HepG2 (cell line): ENCODE measurements around the gene AGER. TPM values are rescaled to one million over a fixed set of nuclear protein-coding genes. Genes with fewer than 3 reads are reported as not detected.

ENCODE experiments used
- FOSL2 ChIP-seq: sonication (generic); formaldehyde crosslinking; IDR thresholded peaks from 2 replicates; pipeline ENCODE4 v1.4.0; 2020; ENCODE audit warnings: missing genetic modification reagents
- HOXD1 ChIP-seq: sonication (generic); formaldehyde crosslinking; IDR thresholded peaks from 2 replicates; pipeline ENCODE4 v1.5.0; 2020; ENCODE audit warnings: missing genetic modification reagents
- PHF8 ChIP-seq: sonication (generic); formaldehyde crosslinking; IDR thresholded peaks from 2 replicates; pipeline ENCODE4 v1.5.0; 2020; ENCODE audit warnings: missing genetic modification reagents
- RBAK ChIP-seq: sonication (generic); formaldehyde crosslinking; IDR thresholded peaks from 2 replicates; pipeline ENCODE4 v1.5.1; 2020; ENCODE audit warnings: mild to moderate bottlenecking, missing genetic modification reagents
- TAF15 ChIP-seq: fragments of 200-400 bp; formaldehyde crosslinking; IDR thresholded peaks from one replicate; pipeline ENCODE4 v1.6.1; 2018; ENCODE audit warnings: mild to moderate bottlenecking, low read depth, low read length; ENCODE audit not compliant: poor library complexity, severe bottlenecking
- ZBTB38 ChIP-seq: sonication (generic); formaldehyde crosslinking; IDR thresholded peaks from 2 replicates; pipeline ENCODE4 v1.5.1; 2020; ENCODE audit warnings: mild to moderate bottlenecking, missing genetic modification reagents
- ZMYM2 ChIP-seq: sonication (generic); formaldehyde crosslinking; IDR thresholded peaks from 2 replicates; pipeline ENCODE4 v1.8.0; 2022; ENCODE audit warnings: mild to moderate bottlenecking, missing genetic modification reagents
- ZNF251 ChIP-seq: sonication (generic); formaldehyde crosslinking; IDR thresholded peaks from 2 replicates; pipeline ENCODE4 v1.9.0; 2021; ENCODE audit warnings: mild to moderate bottlenecking, missing genetic modification reagents
- ZNF264 ChIP-seq: sonication (generic); formaldehyde crosslinking; IDR thresholded peaks from 2 replicates; pipeline ENCODE4 v1.4.0; 2020; ENCODE audit warnings: missing genetic modification reagents
- ZNF3 ChIP-seq: IDR thresholded peaks from 2 replicates; pipeline ENCODE4 v1.7.0; 2017; ENCODE audit warnings: inconsistent platforms
- ZNF607 ChIP-seq: sonication (generic); formaldehyde crosslinking; IDR thresholded peaks from 2 replicates; pipeline ENCODE4 v1.5.1; 2020; ENCODE audit warnings: missing genetic modification reagents, mild to moderate bottlenecking, borderline replicate concordance
- polyA plus RNA-seq, 8 experiments: library from polyadenylated mRNA; depleted of rRNA in 3 of 8; stranded (reverse) in 7 of 8; unstranded in 1 of 8; fragments of >200 nt; fragmentation: Illumina TruSeq in 4 of 8; extraction: Trizol in 4 of 8; gene quantifications; 2 replicates each; pipeline versions ENCODE4 v1.2.1 to v1.2.3, GENCODE V29; 2011 to 2016; ENCODE audit warnings: low read depth in 4 of 8, missing spikeins in 1 of 8, mixed read lengths in 1 of 8; ENCODE audit not compliant: insufficient read depth in 1 of 8
- total RNA-seq, 5 experiments: library from RNA; depleted of rRNA; stranded (reverse); fragments of >200 nt; fragmentation: Illumina TruSeq; extraction: Trizol; gene quantifications; 2 replicates each; pipeline ENCODE4 v1.2.3, GENCODE V29; 2016; ENCODE audit warnings: low read depth in 1 of 5
- TF ChIP-seq, protein P1 (sequence below): IDR thresholded peaks from 2 replicates; pipeline ENCODE4 v1.6.1; 2016; ENCODE audit warnings: missing biosample characterization, missing genetic modification reagents, low read depth
- TF ChIP-seq, protein P2 (sequence below): sonication (generic); formaldehyde crosslinking; conservative IDR thresholded peaks from 2 replicates; pipeline ENCODE4 v1.4.0; 2020; ENCODE audit warnings: mild to moderate bottlenecking, missing genetic modification reagents, moderate library complexity
- TF ChIP-seq, protein P3 (sequence below): sonication (generic); formaldehyde crosslinking; IDR thresholded peaks from 2 replicates; pipeline ENCODE4 v1.4.0; 2020; ENCODE audit warnings: low read depth, mild to moderate bottlenecking, missing genetic modification reagents
- TF ChIP-seq, protein P4 (sequence below): IDR thresholded peaks from 2 replicates; pipeline ENCODE4 v1.6.1; 2012; ENCODE audit warnings: low read length, improper control_type of control experiment
- TF ChIP-seq, protein P5 (sequence below), 2 experiments: fragments of 450-650 bp in 1 of 2; sonication (generic) in 1 of 2; formaldehyde crosslinking; IDR thresholded peaks; 2 replicates each; pipeline versions ENCODE4 v1.5.0 to v1.8.0; 2020 to 2022; ENCODE audit warnings: mild to moderate bottlenecking in 1 of 2, missing genetic modification reagents in 1 of 2
- TF ChIP-seq, protein P6 (sequence below): sonication (generic); formaldehyde crosslinking; conservative IDR thresholded peaks from 2 replicates; pipeline ENCODE4 v1.5.0; 2020; ENCODE audit warnings: missing genetic modification reagents

Gene AGER
- total and polyA plus RNA-seq, 2 of the 13 experiments (the other 11 are each of a cell fraction or from before 2014, with no cell fraction given) = 1.9 to 5.1 TPM

DNA sequence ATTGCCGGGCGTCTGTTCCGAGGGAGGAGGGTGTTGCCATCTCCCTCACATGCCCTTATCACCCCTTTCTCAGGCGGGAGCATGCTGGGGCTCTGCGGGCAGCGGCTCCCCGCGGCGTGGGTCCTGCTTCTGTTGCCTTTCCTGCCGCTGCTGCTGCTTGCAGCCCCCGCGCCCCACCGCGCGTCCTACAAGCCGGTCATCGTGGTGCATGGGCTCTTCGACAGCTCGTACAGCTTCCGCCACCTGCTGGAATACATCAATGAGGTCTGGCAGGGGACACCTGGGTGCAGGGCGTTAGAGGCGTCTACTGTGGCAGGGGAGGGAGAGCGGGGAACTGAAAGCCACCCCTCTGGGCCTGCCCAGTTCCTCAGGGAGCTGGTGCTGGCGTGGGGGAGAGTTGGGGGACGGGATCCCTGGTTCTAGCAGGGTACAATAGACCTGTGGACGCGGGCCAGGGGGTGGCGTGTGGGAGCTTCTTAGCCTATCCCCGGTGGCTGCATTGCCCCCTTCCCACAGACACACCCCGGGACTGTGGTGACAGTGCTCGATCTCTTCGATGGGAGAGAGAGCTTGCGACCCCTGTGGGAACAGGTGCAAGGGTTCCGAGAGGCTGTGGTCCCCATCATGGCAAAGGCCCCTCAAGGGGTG, 29.4 kb downstream of the AGER start (continued):
- no peak for TF ChIP-seq HOXD1
- TF ChIP-seq PHF8 = no peak; the same call in 1 of the 2 replicates
- TF ChIP-seq, protein P1, sequence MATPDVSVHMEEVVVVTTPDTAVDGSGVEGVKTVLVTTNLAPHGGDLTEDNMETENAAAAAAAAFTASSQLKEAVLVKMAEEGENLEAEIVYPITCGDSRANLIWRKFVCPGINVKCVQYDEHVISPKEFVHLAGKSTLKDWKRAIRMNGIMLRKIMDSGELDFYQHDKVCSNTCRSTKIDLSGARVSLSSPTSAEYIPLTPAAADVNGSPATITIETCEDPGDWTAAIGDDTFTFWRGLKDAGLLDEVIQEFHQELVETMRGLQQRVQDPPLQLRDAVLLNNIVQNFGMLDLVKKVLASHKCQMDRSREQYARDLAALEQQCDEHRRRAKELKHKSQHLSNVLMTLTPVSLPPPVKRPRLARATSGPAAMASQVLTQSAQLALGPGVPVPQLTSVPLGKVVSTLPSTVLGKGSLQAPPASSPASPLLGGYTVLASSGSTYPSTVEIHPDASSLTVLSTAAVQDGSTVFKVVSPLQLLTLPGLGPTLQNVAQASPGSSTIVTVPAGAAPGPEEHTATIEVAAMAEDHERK (CRISPR knock-in tag) = no peak; the same call in 1 of the 2 replicates
- TF ChIP-seq, protein P2, sequence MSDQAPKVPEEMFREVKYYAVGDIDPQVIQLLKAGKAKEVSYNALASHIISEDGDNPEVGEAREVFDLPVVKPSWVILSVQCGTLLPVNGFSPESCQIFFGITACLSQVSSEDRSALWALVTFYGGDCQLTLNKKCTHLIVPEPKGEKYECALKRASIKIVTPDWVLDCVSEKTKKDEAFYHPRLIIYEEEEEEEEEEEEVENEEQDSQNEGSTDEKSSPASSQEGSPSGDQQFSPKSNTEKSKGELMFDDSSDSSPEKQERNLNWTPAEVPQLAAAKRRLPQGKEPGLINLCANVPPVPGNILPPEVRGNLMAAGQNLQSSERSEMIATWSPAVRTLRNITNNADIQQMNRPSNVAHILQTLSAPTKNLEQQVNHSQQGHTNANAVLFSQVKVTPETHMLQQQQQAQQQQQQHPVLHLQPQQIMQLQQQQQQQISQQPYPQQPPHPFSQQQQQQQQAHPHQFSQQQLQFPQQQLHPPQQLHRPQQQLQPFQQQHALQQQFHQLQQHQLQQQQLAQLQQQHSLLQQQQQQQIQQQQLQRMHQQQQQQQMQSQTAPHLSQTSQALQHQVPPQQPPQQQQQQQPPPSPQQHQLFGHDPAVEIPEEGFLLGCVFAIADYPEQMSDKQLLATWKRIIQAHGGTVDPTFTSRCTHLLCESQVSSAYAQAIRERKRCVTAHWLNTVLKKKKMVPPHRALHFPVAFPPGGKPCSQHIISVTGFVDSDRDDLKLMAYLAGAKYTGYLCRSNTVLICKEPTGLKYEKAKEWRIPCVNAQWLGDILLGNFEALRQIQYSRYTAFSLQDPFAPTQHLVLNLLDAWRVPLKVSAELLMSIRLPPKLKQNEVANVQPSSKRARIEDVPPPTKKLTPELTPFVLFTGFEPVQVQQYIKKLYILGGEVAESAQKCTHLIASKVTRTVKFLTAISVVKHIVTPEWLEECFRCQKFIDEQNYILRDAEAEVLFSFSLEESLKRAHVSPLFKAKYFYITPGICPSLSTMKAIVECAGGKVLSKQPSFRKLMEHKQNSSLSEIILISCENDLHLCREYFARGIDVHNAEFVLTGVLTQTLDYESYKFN (CRISPR knock-in tag) = no peak
- TF ChIP-seq TAF15 = no peak
- TF ChIP-seq ZMYM2 (CRISPR knock-in tag) = no peak
- no peak for TF ChIP-seq RBAK (CRISPR knock-in tag)
- no peak for TF ChIP-seq ZNF264 (CRISPR knock-in tag)
- TF ChIP-seq ZNF3 (CRISPR knock-in tag) = no peak
- TF ChIP-seq, protein P3, sequence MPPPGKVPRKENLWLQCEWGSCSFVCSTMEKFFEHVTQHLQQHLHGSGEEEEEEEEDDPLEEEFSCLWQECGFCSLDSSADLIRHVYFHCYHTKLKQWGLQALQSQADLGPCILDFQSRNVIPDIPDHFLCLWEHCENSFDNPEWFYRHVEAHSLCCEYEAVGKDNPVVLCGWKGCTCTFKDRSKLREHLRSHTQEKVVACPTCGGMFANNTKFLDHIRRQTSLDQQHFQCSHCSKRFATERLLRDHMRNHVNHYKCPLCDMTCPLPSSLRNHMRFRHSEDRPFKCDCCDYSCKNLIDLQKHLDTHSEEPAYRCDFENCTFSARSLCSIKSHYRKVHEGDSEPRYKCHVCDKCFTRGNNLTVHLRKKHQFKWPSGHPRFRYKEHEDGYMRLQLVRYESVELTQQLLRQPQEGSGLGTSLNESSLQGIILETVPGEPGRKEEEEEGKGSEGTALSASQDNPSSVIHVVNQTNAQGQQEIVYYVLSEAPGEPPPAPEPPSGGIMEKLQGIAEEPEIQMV (CRISPR knock-in tag) = no peak
- TF ChIP-seq ZBTB38 (CRISPR knock-in tag) = no peak; the same call in 1 of the 2 replicates
- TF ChIP-seq FOSL2 (CRISPR knock-in tag) = no peak
- TF ChIP-seq, protein P4, sequence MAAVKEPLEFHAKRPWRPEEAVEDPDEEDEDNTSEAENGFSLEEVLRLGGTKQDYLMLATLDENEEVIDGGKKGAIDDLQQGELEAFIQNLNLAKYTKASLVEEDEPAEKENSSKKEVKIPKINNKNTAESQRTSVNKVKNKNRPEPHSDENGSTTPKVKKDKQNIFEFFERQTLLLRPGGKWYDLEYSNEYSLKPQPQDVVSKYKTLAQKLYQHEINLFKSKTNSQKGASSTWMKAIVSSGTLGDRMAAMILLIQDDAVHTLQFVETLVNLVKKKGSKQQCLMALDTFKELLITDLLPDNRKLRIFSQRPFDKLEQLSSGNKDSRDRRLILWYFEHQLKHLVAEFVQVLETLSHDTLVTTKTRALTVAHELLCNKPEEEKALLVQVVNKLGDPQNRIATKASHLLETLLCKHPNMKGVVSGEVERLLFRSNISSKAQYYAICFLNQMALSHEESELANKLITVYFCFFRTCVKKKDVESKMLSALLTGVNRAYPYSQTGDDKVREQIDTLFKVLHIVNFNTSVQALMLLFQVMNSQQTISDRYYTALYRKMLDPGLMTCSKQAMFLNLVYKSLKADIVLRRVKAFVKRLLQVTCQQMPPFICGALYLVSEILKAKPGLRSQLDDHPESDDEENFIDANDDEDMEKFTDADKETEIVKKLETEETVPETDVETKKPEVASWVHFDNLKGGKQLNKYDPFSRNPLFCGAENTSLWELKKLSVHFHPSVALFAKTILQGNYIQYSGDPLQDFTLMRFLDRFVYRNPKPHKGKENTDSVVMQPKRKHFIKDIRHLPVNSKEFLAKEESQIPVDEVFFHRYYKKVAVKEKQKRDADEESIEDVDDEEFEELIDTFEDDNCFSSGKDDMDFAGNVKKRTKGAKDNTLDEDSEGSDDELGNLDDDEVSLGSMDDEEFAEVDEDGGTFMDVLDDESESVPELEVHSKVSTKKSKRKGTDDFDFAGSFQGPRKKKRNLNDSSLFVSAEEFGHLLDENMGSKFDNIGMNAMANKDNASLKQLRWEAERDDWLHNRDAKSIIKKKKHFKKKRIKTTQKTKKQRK = no peak
- TF ChIP-seq ZNF251 (CRISPR knock-in tag) = no peak
- no peak for TF ChIP-seq ZNF607 (CRISPR knock-in tag)
- TF ChIP-seq, protein P5, sequence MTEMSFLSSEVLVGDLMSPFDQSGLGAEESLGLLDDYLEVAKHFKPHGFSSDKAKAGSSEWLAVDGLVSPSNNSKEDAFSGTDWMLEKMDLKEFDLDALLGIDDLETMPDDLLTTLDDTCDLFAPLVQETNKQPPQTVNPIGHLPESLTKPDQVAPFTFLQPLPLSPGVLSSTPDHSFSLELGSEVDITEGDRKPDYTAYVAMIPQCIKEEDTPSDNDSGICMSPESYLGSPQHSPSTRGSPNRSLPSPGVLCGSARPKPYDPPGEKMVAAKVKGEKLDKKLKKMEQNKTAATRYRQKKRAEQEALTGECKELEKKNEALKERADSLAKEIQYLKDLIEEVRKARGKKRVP (CRISPR knock-in tag; IDR thresholded peaks at IDR 0.05) = no peak
- TF ChIP-seq, protein P6, sequence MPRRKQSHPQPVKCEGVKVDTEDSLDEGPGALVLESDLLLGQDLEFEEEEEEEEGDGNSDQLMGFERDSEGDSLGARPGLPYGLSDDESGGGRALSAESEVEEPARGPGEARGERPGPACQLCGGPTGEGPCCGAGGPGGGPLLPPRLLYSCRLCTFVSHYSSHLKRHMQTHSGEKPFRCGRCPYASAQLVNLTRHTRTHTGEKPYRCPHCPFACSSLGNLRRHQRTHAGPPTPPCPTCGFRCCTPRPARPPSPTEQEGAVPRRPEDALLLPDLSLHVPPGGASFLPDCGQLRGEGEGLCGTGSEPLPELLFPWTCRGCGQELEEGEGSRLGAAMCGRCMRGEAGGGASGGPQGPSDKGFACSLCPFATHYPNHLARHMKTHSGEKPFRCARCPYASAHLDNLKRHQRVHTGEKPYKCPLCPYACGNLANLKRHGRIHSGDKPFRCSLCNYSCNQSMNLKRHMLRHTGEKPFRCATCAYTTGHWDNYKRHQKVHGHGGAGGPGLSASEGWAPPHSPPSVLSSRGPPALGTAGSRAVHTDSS (CRISPR knock-in tag) = no peak
